CD14-positive monocyte (primary cell): ENCODE results near the gene CTR9. TPM values are rescaled to one million over a fixed set of nuclear protein-coding genes. Genes with fewer than 3 reads are reported as not detected.
A peak's percentile ranks its signal among the peaks of the same experiment; 100 is the strongest.

Experiments
- DNase-seq, 3 donors: peaks; one replicate each; pipeline ENCODE4 v3.0.0-alpha.2; 2011 to 2022
- H2AFZ ChIP-seq: 2 replicates; pipeline ENCODE4 v1.6.0; 2012; ENCODE audit warnings: mild to moderate bottlenecking, low read depth, low read length, inconsistent platforms; ENCODE audit not compliant: insufficient read depth, poor library complexity, severe bottlenecking
- H3K27ac ChIP-seq, 2 donors: 1 replicate in 1 of 2; 2 replicates in 1 of 2; pipeline ENCODE4 v1.5.1; 2012 to 2013; ENCODE audit warnings: low read length in 2 of 2, control low read depth in 1 of 2, inconsistent platforms in 1 of 2, low read depth in 1 of 2, mild to moderate bottlenecking in 1 of 2
- H3K27me3 ChIP-seq, 2 donors: one replicate each; pipeline versions ENCODE4 v1.6.0 to v1.6.1; 2011 to 2013; ENCODE audit warnings: low read length in 2 of 2; ENCODE audit not compliant: control insufficient read depth in 2 of 2, insufficient read depth in 2 of 2
- H3K36me3 ChIP-seq, 2 donors: replicated peaks in 1 of 2; 1 replicate in 1 of 2; 2 replicates in 1 of 2; pipeline versions ENCODE4 v1.5.1 to v1.6.1; 2012 to 2013; ENCODE audit warnings: low read length in 2 of 2, control low read depth in 1 of 2, inconsistent platforms in 1 of 2, mild to moderate bottlenecking in 1 of 2; ENCODE audit not compliant: insufficient read depth in 2 of 2, control insufficient read depth in 1 of 2
- H3K4me1 ChIP-seq, 2 donors: 1 replicate in 1 of 2; 2 replicates in 1 of 2; pipeline versions ENCODE4 v1.5.1 to v1.6.1; 2012 to 2013; ENCODE audit warnings: low read length in 2 of 2, control low read depth in 1 of 2, inconsistent platforms in 1 of 2, mild to moderate bottlenecking in 1 of 2, moderate library complexity in 1 of 2; ENCODE audit not compliant: insufficient read depth in 2 of 2, control insufficient read depth in 1 of 2
- H3K4me2 ChIP-seq: replicated peaks from 2 replicates; pipeline ENCODE3; 2012; ENCODE audit warnings: low read length, moderate library complexity, mild to moderate bottlenecking; ENCODE audit not compliant: poor library complexity, severe bottlenecking; ENCODE audit errors: extremely low read depth
- H3K4me3 ChIP-seq, 3 experiments: fragments of 200-600 bp in 1 of 3; sonication (generic) in 1 of 3; replicated peaks in 1 of 3; 1 replicate in 2 of 3; 2 replicates in 1 of 3; pipeline ENCODE4 v1.5.1; 2011 to 2013; ENCODE audit warnings: low read length in 3 of 3, mild to moderate bottlenecking in 3 of 3, control low read depth in 2 of 3, low read depth in 2 of 3, inconsistent platforms in 1 of 3, moderate library complexity in 1 of 3
- H3K79me2 ChIP-seq: 2 replicates; pipeline ENCODE4 v1.6.0; 2012; ENCODE audit warnings: mild to moderate bottlenecking, control low read depth, inconsistent platforms, low read length, moderate library complexity; ENCODE audit not compliant: insufficient read depth
- H3K9ac ChIP-seq: 2 replicates; pipeline ENCODE4 v1.6.0; 2017; ENCODE audit warnings: low read length, mild to moderate bottlenecking; ENCODE audit not compliant: insufficient read depth, poor library complexity, severe bottlenecking
- H3K9me3 ChIP-seq, 2 donors: replicated peaks in 1 of 2; 1 replicate in 1 of 2; 2 replicates in 1 of 2; pipeline versions ENCODE4 v1.5.1 to v1.6.1; 2012 to 2013; ENCODE audit warnings: low read length in 2 of 2, control low read depth in 1 of 2; ENCODE audit not compliant: control insufficient read depth in 1 of 2, insufficient read depth in 1 of 2
- H4K20me1 ChIP-seq: 2 replicates; pipeline ENCODE4 v1.6.0; 2012; ENCODE audit warnings: mild to moderate bottlenecking, low read length, control low read depth, moderate library complexity; ENCODE audit not compliant: insufficient read depth
- H3K27ac Mint-ChIP-seq, 7 donors: one replicate each; pipeline ENCODE4 v1.8.0; 2020; ENCODE audit warnings: mild to moderate bottlenecking in 7 of 7, mixed read lengths in 7 of 7, moderate library complexity in 6 of 7, inconsistent platforms in 2 of 7
- H3K27me3 Mint-ChIP-seq, 3 donors: one replicate each; pipeline ENCODE4 v1.8.0; 2021 to 2022; ENCODE audit warnings: low read depth in 3 of 3, mild to moderate bottlenecking in 3 of 3, mixed read lengths in 3 of 3, moderate library complexity in 3 of 3, inconsistent platforms in 1 of 3
- H3K36me3 Mint-ChIP-seq, 2 donors: one replicate each; pipeline ENCODE4 v1.8.0; 2020; ENCODE audit warnings: mixed read lengths in 2 of 2, inconsistent platforms in 1 of 2, mild to moderate bottlenecking in 1 of 2
- H3K4me1 Mint-ChIP-seq: one replicate; pipeline ENCODE4 v1.8.0; 2020; ENCODE audit warnings: mild to moderate bottlenecking, mixed read lengths
- H3K4me3 Mint-ChIP-seq, 2 donors: one replicate each; pipeline ENCODE4 v1.8.0; 2020; ENCODE audit warnings: mild to moderate bottlenecking in 2 of 2, mixed read lengths in 2 of 2, moderate library complexity in 1 of 2
- H3K9me3 Mint-ChIP-seq, 7 donors: one replicate each; pipeline ENCODE4 v1.8.0; 2020 to 2022; ENCODE audit warnings: mixed read lengths in 7 of 7, mild to moderate bottlenecking in 6 of 7, moderate library complexity in 6 of 7, inconsistent platforms in 2 of 7
- CTCF ChIP-seq: fragments of 200-600 bp; IDR thresholded peaks from one replicate; pipeline ENCODE4 v1.8.0; 2022; ENCODE audit warnings: antibody characterized with exemption, mild to moderate bottlenecking
- WGBS: methylation state at CpG from one replicate; pipeline ENCODE4 v1.1.5; 2013; ENCODE audit warnings: missing lambda C conversion rate; ENCODE audit not compliant: insufficient coverage; 5-methylcytosine and 5-hydroxymethylcytosine counted together
- intact Hi-C, 2 donors: fragments of 100-400 bp; cut with micrococcal nuclease; formaldehyde crosslinking; loops; one replicate each; pipeline versions ENCODE4 v1.15.0 to v1.15.1; 2023
- polyA plus RNA-seq, 3 donors: library from polyadenylated mRNA; depleted of rRNA in 1 of 3; unstranded in 2 of 3; stranded (reverse) in 1 of 3; fragments of 300-500 nt in 2 of 3; fragments of >200 nt in 1 of 3; fragmentation: Illumina TruSeq in 2 of 3; gene quantifications; 1 replicate in 2 of 3; 2 replicates in 1 of 3; pipeline ENCODE4 v1.2.3, GENCODE V29; 2012 to 2021

CTR9 gene
- polyA plus RNA-seq, 3 donors: 5.0 to 37.5 (median 18.3) TPM

DNA sequence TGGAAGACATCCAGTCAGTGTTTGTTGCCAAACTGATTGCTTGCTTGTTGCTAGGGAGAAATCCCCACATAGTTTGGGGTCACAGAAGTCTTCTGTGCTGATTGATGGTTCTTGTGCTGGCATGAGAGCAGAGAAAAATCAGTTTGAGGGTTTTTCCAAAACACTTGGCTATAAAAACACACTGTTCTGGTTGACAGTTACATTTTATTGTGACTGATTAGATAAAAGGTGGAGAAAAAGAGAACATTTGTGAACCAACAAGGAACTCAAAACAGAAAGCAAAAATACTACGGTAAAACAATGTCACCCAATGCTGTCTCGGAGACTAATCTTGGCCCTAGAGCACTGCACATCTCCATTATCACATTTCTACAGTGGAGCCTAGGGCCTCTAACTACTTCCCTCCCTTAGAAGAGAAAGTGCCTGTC lies 72.1 kb downstream of the CTR9 start:
- 30% methylated on average over 2 of the region's 2 CpGs for WGBS
- intact Hi-C loops: no loop called here
- H3K79me2 ChIP-seq: no peaks in the 10 kb centered on the region
- peak overlapping the region in 2 of 7 donors; percentile 31 to 83 for H3K27ac Mint-ChIP-seq
- H3K4me1 Mint-ChIP-seq: peaks cover 19% of the 10 kb centered on the region
- no peak for TF ChIP-seq CTCF
- H3K4me1 ChIP-seq: peaks cover 6% of the 10 kb centered on the region in 2 donors
- H3K4me2 ChIP-seq: no peak overlapping the region
- H3K27me3 ChIP-seq: no peaks in the 10 kb centered on the region
- H3K4me3 Mint-ChIP-seq: peak overlapping the region in 1 of 2 donors; percentile 67
- H3K36me3 ChIP-seq: no peaks in the 10 kb centered on the region
- H4K20me1 ChIP-seq: no peaks in the 10 kb centered on the region
- H3K36me3 Mint-ChIP-seq: no peaks in the 10 kb centered on the region
- DNase-seq: no peak
- peak overlapping the region in 1 of 2 donors; percentile 36 for H3K27ac ChIP-seq
- H3K27me3 Mint-ChIP-seq: peaks cover 0 to 2% (median 0%) of the 10 kb centered on the region in 3 donors
- H2AFZ ChIP-seq: peak overlapping the region; percentile 26
- no peak overlapping the region for H3K9ac ChIP-seq
- H3K4me3 ChIP-seq: no peak overlapping the region
- H3K9me3 ChIP-seq: no peaks in the 10 kb centered on the region
- no peaks in the 10 kb centered on the region for H3K9me3 Mint-ChIP-seq

DNA sequence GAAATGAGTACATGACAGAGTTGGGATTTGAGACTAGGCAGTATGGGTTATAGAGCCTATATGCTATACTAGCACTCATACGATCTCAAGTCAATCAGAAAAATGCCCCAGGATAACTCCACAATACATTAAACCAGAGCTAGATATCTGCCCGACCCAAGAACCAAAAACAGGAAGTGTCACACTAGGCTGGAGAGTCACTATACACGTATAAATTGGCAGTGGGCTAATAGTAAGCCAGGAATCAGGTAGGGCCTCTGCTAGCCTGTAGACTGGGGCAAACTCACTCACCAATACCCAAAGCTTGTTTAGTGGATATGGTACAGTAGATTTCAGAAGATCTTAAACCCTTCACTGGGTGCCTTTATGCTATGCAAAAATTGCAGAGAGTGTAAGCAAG lies 73.8 kb downstream of the CTR9 start:
- TF ChIP-seq CTCF: no peak
- H3K27ac Mint-ChIP-seq: peak overlapping the region in 2 of 7 donors; percentile 38 to 72
- no CpG with 5 or more reads among the region's 3 CpGs for WGBS
- intact Hi-C loops: no loop called here
- DNase-seq: peak; percentile 15 to 42 (median 34)
- H3K4me1 Mint-ChIP-seq: peaks cover 19% of the 10 kb centered on the region
- Histone ChIP-seq H3K27me3 (no peaks in the 10 kb centered on the region), H3K79me2 (no peaks in the 10 kb centered on the region), H3K36me3 (no peaks in the 10 kb centered on the region), H3K4me2 (peak overlapping the region; percentile 64), H4K20me1 (no peaks in the 10 kb centered on the region), H3K4me3 (peak overlapping the region in 1 of 3 experiments; percentile 31), H3K9me3 (no peaks in the 10 kb centered on the region), H2AFZ (peak overlapping the region; percentile 68), H3K27ac (no peak overlapping the region), H3K9ac (no peak overlapping the region), H3K4me1 (peaks cover 6% of the 10 kb centered on the region in 2 donors)
- peak overlapping the region; percentile 5 to 74 for H3K4me3 Mint-ChIP-seq
- peaks cover 0 to 1% of the 10 kb centered on the region in 2 donors for H3K36me3 Mint-ChIP-seq
- H3K27me3 Mint-ChIP-seq: peaks cover 0 to 2% (median 0%) of the 10 kb centered on the region in 3 donors
- peaks cover 0 to 6% (median 0%) of the 10 kb centered on the region in 7 donors for H3K9me3 Mint-ChIP-seq
